ENCODE measurements around the gene GPHN. TPM values are rescaled to one million over a fixed set of nuclear protein-coding genes. Genes with fewer than 3 reads are reported as not detected.

The GPHN gene
- polyA plus RNA-seq, 3 donors, result 82.6 to 84.4 (median 83.7) TPM

DNA sequence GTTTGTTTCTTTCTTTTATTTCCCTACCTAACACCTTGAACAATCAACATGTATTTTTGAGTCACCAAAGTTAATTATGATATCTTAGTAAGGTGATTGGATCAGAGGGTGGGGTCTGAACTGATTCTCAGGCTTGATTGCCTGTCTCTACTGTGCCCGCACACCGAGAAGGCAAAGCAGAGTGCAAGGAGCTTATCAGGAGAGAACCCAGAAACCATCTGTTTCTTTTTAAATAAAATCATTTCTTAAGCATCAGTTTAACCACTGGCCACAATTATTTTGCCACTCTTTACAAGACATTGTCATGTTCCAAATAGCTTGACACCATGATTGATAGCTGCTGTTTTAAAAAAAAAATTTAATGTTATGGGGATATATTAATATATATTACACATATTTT, 684.4 kb downstream of the GPHN start:
- no peak for DNase-seq (ENCODE audit: low read depth in 3 of 3, low spot score in 2 of 3)

DNA sequence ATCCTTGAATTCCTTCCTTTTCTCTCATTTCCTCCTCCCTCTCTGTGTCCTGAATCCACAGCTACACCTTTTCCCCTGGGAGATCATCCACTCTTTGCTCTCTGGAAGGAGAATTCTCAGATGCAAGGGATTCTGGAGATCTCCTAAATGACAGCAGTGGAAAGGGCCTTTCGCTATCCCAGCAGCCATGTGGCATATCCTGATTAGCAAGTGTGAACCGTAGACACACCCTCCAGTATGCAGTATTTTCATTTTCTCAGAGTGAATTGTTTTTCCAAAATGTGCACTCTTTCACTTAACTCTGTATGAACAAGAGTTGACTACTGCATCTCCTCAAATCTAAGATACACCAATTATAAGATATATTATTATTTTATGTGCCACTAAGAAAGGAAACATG, 687.3 kb downstream of the GPHN start:
- DNase-seq (ENCODE audit: low read depth in 3 of 3, low spot score in 2 of 3), result no peak

DNA sequence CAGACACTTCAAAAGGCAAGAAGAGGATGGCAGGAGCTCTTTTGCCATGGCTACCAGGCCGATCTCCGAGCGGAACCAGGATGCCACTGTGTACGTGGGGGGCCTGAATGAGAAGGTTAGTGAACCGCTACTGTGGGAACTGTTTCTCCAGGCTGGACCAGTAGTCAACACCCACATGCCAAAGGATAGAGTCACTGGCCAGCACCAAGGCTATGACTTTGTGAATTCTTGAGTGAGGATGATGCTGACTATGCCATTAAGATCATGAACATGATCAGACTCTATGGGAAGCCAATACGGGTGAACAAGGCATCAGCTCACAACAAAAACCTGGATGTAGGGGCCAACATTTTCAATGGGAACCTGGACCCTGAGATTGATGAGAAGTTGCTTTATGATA, 691.1 kb downstream of the GPHN start:
- DNase-seq (ENCODE audit: low read depth in 3 of 3, low spot score in 2 of 3), result no peak

DNA sequence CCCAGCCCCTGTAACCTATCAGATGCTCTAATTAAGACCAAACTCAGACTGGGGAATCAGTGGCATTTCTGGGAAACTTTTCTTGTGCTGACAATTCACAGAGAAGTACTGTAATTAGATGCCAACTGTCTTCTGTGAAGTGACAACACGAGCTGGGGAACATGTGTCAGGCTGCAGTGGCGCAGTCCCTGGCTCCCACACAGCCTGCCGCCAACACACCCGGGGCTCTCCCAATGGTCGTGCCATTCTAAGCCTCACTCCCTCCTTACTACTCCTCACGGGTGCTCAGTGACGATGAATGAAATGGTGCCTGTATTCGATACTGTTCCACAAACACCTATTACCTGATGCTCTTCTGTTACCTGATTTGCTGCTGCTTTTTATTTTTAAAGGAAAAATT, 699.9 kb downstream of the GPHN start:
- no peak for DNase-seq (ENCODE audit: low read depth in 3 of 3, low spot score in 2 of 3)

DNA sequence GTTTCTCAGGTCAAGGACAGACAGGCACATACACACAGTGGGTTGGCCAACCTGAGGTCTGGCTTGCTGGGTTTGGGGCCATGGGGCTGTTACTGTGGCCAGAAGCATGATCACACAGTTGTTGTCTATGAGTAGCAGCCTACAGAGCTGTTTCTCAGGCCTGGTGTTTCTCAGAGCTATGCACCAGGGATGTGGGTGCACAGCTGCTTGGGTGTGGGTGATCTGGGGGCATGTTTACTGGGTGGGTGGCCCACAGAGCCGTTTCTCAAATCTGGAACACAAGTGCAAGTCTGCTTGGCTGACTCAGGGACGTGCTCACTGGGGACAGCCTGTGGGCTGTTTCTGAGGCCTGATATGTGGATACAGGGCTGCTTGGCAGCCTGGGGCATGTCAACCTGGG, 710.2 kb downstream of the GPHN start:
- no peak for DNase-seq (ENCODE audit: low read depth in 3 of 3, low spot score in 2 of 3)

DNA sequence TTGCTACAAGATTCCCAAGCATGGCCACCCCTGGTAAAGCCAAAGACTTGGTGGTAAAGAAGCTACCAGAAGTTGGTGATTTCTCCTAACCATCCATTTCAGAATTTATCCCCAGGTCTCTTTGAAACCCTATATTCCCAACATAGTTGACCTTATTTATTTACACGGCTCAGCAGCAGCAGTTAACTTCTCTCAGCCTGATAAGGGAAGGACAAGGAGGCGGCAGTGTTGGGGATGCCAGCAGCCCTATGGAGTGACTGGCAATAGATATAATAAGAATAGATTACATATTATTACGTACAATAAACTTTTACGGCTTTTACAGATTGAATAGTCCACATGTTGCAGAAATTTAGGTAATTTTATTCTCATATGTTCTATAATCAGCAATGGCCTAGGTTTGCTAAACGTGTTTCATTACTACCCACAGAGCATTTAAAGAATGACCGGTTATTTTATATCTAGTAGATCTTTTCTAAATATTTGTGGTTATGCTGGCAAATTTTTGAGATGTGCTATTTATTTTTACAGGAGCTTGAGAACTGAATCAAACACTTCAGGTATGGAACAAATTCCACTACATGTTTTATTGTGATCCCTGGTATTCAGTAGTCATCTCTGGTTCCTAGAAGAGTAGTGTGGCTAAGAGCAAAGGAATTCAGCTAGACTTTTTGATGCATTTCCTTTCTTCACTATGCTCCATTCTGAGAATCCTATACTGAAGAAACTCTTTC, 713.5 kb downstream of the GPHN start:
- no peak for DNase-seq (ENCODE audit: low read depth in 3 of 3, low spot score in 2 of 3)

DNA sequence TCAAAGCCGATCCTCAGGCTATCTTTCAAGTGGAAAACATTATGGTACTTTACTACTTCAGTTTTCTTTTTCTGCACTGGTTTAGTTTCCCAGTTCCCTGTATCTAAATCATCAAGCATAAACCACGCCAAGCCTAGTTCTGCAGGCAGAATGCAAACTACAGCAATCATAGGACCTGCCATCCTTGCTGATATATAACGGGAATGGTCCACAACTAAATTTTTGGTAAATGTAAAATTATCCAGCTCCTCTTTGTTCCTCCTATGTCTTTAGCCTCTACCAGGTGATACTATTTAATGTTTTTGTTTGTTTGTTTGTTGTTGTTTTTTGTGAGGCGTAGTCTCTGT, 714.0 kb downstream of the GPHN start:
- DNase-seq (ENCODE audit: low read depth in 3 of 3, low spot score in 2 of 3), result no peak

DNA sequence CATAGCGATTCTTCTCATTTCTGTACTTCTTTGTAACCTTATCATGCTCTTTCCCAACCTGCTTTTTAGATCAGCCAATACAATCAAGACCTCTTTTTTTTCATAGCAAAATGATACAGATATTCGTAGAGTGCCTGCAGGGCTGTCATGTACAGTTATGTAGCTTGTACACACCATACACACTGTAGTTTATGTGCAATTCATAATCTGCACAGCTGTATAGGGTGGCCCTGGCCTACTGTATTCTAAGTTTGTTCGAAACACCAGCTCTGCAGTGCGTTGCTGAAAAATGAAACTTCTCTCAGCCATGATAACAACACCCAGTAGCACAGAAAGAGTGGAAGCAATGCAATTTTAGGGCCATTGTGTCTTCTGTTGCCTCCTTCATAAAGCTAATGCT, 717.6 kb downstream of the GPHN start:
- DNase-seq (ENCODE audit: low read depth in 3 of 3, low spot score in 2 of 3), result no peak

DNA sequence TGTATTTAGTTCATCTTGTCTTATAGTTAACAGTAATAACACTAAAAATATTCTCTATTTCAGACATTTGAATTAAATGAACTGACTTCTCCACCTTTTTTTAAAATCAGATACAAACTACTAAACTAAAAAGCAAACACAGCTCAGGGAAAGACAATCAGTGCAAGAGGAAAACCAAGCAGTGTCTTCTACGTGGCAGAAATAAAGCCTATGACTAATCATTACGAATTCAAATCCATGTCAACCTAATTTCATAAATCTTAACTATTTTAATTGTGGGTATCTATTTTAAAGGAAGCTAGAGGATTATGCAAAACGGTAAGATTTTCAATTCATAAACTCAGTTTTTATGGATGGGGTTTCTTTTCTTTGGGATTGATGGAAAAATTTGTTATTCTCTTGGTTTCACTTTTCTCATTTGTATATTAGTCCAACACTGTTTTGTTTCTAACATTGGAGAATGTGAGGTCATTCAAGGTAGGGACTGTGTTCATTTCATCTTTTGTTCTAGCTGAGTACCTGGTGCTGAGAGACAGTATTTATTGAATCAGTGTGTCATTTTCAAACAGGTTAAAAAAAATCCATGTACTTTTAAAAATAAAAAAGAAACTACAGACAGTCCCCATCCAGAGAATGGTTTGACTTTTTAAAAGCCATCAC, 720.5 kb downstream of the GPHN start:
- DNase-seq (ENCODE audit: low read depth in 3 of 3, low spot score in 2 of 3), result no peak

Other genes starting within 250 kb of the GPHN start
- gene CCDC196, start 21.8 kb upstream of the GPHN start, polyA plus RNA-seq (ENCODE audit: insufficient read length in 3 of 3), result under 1 TPM in 2 of 3 donors, not detected in 1; 0.22 to 0.26 TPM